AG10803 (cell line): ENCODE results near the gene TIMM10.
A peak's percentile ranks its signal among the peaks of the same experiment; 100 is the strongest.

Source experiments
- DNase-seq: peaks from one replicate; pipeline ENCODE4 v3.0.0; 2010; ENCODE audit warnings: low read depth
- H3K4me3 ChIP-seq: 2 replicates; pipeline ENCODE4 v1.5.1; 2011; ENCODE audit warnings: mild to moderate bottlenecking, low read length, control low read depth
- CTCF ChIP-seq: conservative IDR thresholded peaks from 2 replicates; pipeline ENCODE4 v1.5.1; 2011; ENCODE audit warnings: mild to moderate bottlenecking, low read length, control low read depth, inconsistent platforms

TIMM10 gene

GRCh38 chr11:57499413-57499982 is 31.1 kb downstream of the TIMM10 start:
- peak overlapping the region; percentile 55 for H3K4me3 ChIP-seq
- DNase-seq: peak; percentile 87

GRCh38 chr11:57498540-57498939 is 32.0 kb downstream of the TIMM10 start:
- no peak for TF ChIP-seq CTCF
- no peak overlapping the region for H3K4me3 ChIP-seq
- DNase-seq: no peak

More at GRCh38 chr11:57499413-57499982, 31.1 kb downstream of the TIMM10 start:
- no peak for TF ChIP-seq CTCF

- H3K4me3 ChIP-seq: no peak overlapping the region
- TF ChIP-seq CTCF: no peak
- DNase-seq: no peak
Measured at GRCh38 chr11:57497303-57498247, 33.0 kb downstream of the TIMM10 start.

GRCh38 chr11:57496109-57496820 is 34.3 kb downstream of the TIMM10 start:
- no peak for TF ChIP-seq CTCF
- DNase-seq: no peak

GRCh38 chr11:57493507-57494503 is 36.7 kb downstream of the TIMM10 start:
- no peak overlapping the region for H3K4me3 ChIP-seq
- no peak for DNase-seq
- TF ChIP-seq CTCF: peak; percentile 80

More at GRCh38 chr11:57496109-57496820, 34.3 kb downstream of the TIMM10 start:
- no peak overlapping the region for H3K4me3 ChIP-seq

GRCh38 chr11:57491371-57492061 is 39.0 kb downstream of the TIMM10 start:
- peak; percentile 61 for TF ChIP-seq CTCF
- no peak overlapping the region for H3K4me3 ChIP-seq
- no peak for DNase-seq
